ENCODE data around the gene HRH1. TPM values are rescaled to one million over a fixed set of nuclear protein-coding genes. Genes with fewer than 3 reads are reported as not detected.
"Not testable (repeated sequence)": the region's sequence is repeated elsewhere in the genome, so short reads cannot be mapped to it uniquely, and the experiment has no call there.

HRH1 gene
- total RNA-seq, 1 donor from 2014 or later, result not detected

DNA sequence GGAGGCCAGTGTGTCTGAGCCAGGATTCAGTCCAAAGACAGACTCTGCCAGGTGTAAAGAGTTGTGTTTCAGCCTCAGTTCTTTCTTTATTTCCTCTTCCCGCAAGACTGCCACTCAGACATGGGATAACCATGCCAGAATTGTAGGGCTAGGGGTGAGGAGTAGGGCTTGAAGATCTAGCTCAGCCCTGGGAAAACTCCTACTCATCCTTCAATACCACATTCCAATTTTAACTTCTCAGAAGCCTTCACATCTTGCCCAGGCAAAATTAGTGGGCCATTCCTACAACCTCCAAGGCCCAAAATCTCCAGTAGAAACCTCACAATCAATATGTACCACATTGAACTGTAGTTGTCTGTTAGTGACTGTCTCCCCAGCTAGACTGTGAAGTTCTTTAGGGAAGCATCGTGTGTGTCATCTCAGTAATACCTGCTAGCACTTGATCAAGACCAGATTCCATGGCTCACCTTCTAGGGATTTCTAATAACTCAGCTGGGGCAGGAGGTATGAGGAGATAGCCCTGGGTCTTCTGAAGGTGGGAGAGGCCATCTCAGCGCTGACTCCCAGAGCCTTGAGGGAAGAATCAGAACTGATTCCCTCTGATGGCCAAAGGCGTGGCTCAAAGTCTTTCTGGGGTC lies 19.7 kb downstream of the HRH1 start:
- Mint-ChIP-seq H3K27me3 (ENCODE audit: low read depth) (peaks cover 3% of the 10 kb centered on the region), H3K4me1 (no peaks in the 10 kb centered on the region), H3K4me3 (no peak overlapping the region), H3K27ac (ENCODE audit: unreplicated experiment) (no peak overlapping the region), H3K9me3 (no peaks in the 10 kb centered on the region), H3K36me3 (ENCODE audit: low read depth) (no peaks in the 10 kb centered on the region)
- TF ChIP-seq, protein P1, sequence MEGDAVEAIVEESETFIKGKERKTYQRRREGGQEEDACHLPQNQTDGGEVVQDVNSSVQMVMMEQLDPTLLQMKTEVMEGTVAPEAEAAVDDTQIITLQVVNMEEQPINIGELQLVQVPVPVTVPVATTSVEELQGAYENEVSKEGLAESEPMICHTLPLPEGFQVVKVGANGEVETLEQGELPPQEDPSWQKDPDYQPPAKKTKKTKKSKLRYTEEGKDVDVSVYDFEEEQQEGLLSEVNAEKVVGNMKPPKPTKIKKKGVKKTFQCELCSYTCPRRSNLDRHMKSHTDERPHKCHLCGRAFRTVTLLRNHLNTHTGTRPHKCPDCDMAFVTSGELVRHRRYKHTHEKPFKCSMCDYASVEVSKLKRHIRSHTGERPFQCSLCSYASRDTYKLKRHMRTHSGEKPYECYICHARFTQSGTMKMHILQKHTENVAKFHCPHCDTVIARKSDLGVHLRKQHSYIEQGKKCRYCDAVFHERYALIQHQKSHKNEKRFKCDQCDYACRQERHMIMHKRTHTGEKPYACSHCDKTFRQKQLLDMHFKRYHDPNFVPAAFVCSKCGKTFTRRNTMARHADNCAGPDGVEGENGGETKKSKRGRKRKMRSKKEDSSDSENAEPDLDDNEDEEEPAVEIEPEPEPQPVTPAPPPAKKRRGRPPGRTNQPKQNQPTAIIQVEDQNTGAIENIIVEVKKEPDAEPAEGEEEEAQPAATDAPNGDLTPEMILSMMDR (conservative IDR thresholded peaks at IDR 0.05), result no peak
- no peak for DNase-seq (ENCODE audit: low read depth, low spot score)

- Mint-ChIP-seq H3K4me3 (no peak overlapping the region), H3K9me3 (no peaks in the 10 kb centered on the region), H3K4me1 (no peaks in the 10 kb centered on the region), H3K27ac (ENCODE audit: unreplicated experiment) (no peak overlapping the region), H3K27me3 (ENCODE audit: low read depth) (no peaks in the 10 kb centered on the region), H3K36me3 (ENCODE audit: low read depth) (no peaks in the 10 kb centered on the region)
- TF ChIP-seq, protein P1 (conservative IDR thresholded peaks at IDR 0.05), result no peak
- DNase-seq (ENCODE audit: low read depth, low spot score), result no peak
Observed at GRCh38 chr3:11178421-11178820, 24.1 kb downstream of the HRH1 start.

GRCh38 chr3:11184328-11184969 lies 30.2 kb downstream of the HRH1 start:
- H3K4me1 Mint-ChIP-seq; H3K27ac Mint-ChIP-seq (ENCODE audit: unreplicated experiment); DNase-seq (ENCODE audit: low read depth, low spot score); H3K36me3 Mint-ChIP-seq (ENCODE audit: low read depth); H3K4me3 Mint-ChIP-seq; H3K9me3 Mint-ChIP-seq: not testable (repeated sequence)
- peaks cover 25% of the 10 kb centered on the region for H3K27me3 Mint-ChIP-seq (ENCODE audit: low read depth)

DNA sequence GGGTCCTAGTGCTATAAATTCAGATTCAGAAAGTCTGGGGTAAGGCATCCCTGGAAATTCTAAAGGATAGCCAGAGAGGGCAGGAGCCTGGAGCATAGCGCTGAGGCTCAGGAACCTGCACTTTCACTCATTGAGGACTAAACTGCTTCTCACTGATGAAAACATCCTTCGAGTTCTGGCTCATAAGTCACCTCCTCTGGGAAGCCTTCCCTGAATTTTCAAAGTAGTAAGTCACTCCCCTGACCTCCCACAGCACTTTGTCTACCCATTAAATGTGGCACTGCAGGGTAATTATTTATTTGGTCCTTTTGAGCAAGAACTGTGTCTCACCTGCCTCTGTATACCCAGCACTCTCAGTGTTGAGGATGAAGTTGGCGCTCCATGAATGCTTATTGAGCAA lies 30.9 kb downstream of the HRH1 start:
- Mint-ChIP-seq H3K36me3 (ENCODE audit: low read depth) (no peaks in the 10 kb centered on the region), H3K27ac (ENCODE audit: unreplicated experiment) (no peak overlapping the region), H3K27me3 (ENCODE audit: low read depth) (peaks cover 25% of the 10 kb centered on the region), H3K4me3 (no peak overlapping the region), H3K4me1 (no peaks in the 10 kb centered on the region), H3K9me3 (no peaks in the 10 kb centered on the region)
- DNase-seq (ENCODE audit: low read depth, low spot score), result no peak
- TF ChIP-seq, protein P1 (conservative IDR thresholded peaks at IDR 0.05), result no peak

- H3K27me3 Mint-ChIP-seq (ENCODE audit: low read depth), result peaks cover 25% of the 10 kb centered on the region
- no peak overlapping the region for H3K4me3 Mint-ChIP-seq
- TF ChIP-seq, protein P1 (conservative IDR thresholded peaks at IDR 0.05), result no peak
- H3K27ac Mint-ChIP-seq (ENCODE audit: unreplicated experiment), result no peak overlapping the region
- H3K4me1 Mint-ChIP-seq, result no peaks in the 10 kb centered on the region
- H3K36me3 Mint-ChIP-seq (ENCODE audit: low read depth), result no peaks in the 10 kb centered on the region
- H3K9me3 Mint-ChIP-seq, result no peaks in the 10 kb centered on the region
- DNase-seq (ENCODE audit: low read depth, low spot score), result no peak
Observed at GRCh38 chr3:11185564-11186317, 31.4 kb downstream of the HRH1 start.

- Mint-ChIP-seq H3K27ac (ENCODE audit: unreplicated experiment) (no peak overlapping the region), H3K27me3 (ENCODE audit: low read depth) (peaks cover 25% of the 10 kb centered on the region), H3K36me3 (ENCODE audit: low read depth) (no peaks in the 10 kb centered on the region), H3K4me1 (no peaks in the 10 kb centered on the region), H3K9me3 (no peaks in the 10 kb centered on the region), H3K4me3 (no peak overlapping the region)
- no peak for DNase-seq (ENCODE audit: low read depth, low spot score)
- TF ChIP-seq, protein P1 (conservative IDR thresholded peaks at IDR 0.05), result no peak
Observed at GRCh38 chr3:11186318-11186692, 32.0 kb downstream of the HRH1 start.
